H1 (cell line): ENCODE measurements around the gene SLC8A1. TPM values are rescaled to one million over a fixed set of nuclear protein-coding genes. Genes with fewer than 3 reads are reported as not detected.

Source experiments
- CTCF ChIA-PET: fragments of 300-600 bp; sonication (Branson Sonifier 250); formaldehyde crosslinking; loops from one replicate; lab custom pipeline; 2021; ENCODE audit not compliant: partially characterized antibody; lab: Charles Lee
- POLR2A ChIA-PET: fragments of 300-600 bp; sonication (Branson Sonifier 250); formaldehyde crosslinking; loops from one replicate; lab custom pipeline; 2021; ENCODE audit warnings: inconsistent platforms; ENCODE audit not compliant: partially characterized antibody; lab: Charles Lee
- DNase-seq, 2 experiments: peaks; one replicate each; pipeline versions ENCODE4 v3.0.0 to v3.0.0-alpha.2; 2010 to 2022; ENCODE audit warnings: low spot score in 2 of 2, low read depth in 1 of 2, mixed read lengths in 1 of 2
- FAIRE-seq: peaks from 2 replicates; lab custom pipeline; 2011; peaks lifted over from hg19 to GRCh38; lab: Jason Lieb, UNC
- H2AFZ ChIP-seq: 2 replicates; pipeline ENCODE4 v1.8.1; 2012; ENCODE audit warnings: low read length, inconsistent platforms
- H2AK5ac ChIP-seq: 2 replicates; pipeline ENCODE4 v1.6.1; 2013; ENCODE audit warnings: low read depth, low read length
- H2BK120ac ChIP-seq: replicated peaks from 2 replicates; pipeline ENCODE3; 2013; ENCODE audit warnings: low read depth, low read length, inconsistent platforms
- H2BK12ac ChIP-seq: 2 replicates; pipeline ENCODE4 v1.6.1; 2013; ENCODE audit warnings: low read depth, low read length
- H2BK15ac ChIP-seq: 2 replicates; pipeline ENCODE4 v1.6.1; 2013; ENCODE audit warnings: low read length
- H2BK20ac ChIP-seq: 2 replicates; pipeline ENCODE4 v1.6.1; 2013; ENCODE audit warnings: low read length
- H2BK5ac ChIP-seq: 2 replicates; pipeline ENCODE4 v1.6.1; 2013; ENCODE audit warnings: low read depth, low read length
- H3K14ac ChIP-seq: 2 replicates; pipeline ENCODE4 v1.6.1; 2013; ENCODE audit warnings: inconsistent platforms; ENCODE audit not compliant: insufficient read length
- H3K18ac ChIP-seq: 2 replicates; pipeline ENCODE4 v1.6.1; 2013; ENCODE audit warnings: low read length; ENCODE audit errors: extremely low read depth
- H3K23ac ChIP-seq: 2 replicates; pipeline ENCODE4 v1.6.1; 2013; ENCODE audit warnings: inconsistent platforms; ENCODE audit not compliant: insufficient read length
- H3K23me2 ChIP-seq: 2 replicates; pipeline ENCODE4 v1.6.1; 2013; ENCODE audit warnings: low read depth, low read length
- H3K27ac ChIP-seq: 2 replicates; pipeline ENCODE4 v1.6.1; 2011; ENCODE audit warnings: low read depth, low read length, inconsistent platforms
- H3K27me3 ChIP-seq, 4 experiments: replicated peaks in 1 of 4; 1 replicate in 1 of 4; 2 replicates in 3 of 4; pipeline versions ENCODE4 v1.6.1 to v1.8.1; 2011 to 2013; ENCODE audit warnings: low read length in 3 of 4, mild to moderate bottlenecking in 3 of 4, inconsistent platforms in 2 of 4, mixed read lengths in 2 of 4, moderate library complexity in 1 of 4; ENCODE audit not compliant: control insufficient read depth in 3 of 4, insufficient read depth in 3 of 4; ENCODE audit errors: extremely low read depth in 1 of 4
- H3K36me3 ChIP-seq, 4 experiments: 2 replicates each; pipeline versions ENCODE4 v1.6.1 to v1.8.1; 2011 to 2013; ENCODE audit warnings: mild to moderate bottlenecking in 4 of 4, low read length in 3 of 4, moderate library complexity in 2 of 4, control low read depth in 1 of 4, inconsistent platforms in 1 of 4; ENCODE audit not compliant: insufficient read depth in 4 of 4, control insufficient read depth in 2 of 4
- H3K4ac ChIP-seq: replicated peaks from 2 replicates; pipeline ENCODE3; 2013; ENCODE audit warnings: low read length, low read depth, mixed read lengths, inconsistent platforms; ENCODE audit not compliant: insufficient read length
- H3K4me1 ChIP-seq, 4 experiments: replicated peaks in 1 of 4; 1 replicate in 1 of 4; 2 replicates in 3 of 4; pipeline versions ENCODE4 v1.6.1 to v1.8.1; 2011 to 2013; ENCODE audit warnings: low read length in 3 of 4, inconsistent platforms in 2 of 4, mixed read lengths in 1 of 4; ENCODE audit not compliant: insufficient read depth in 4 of 4, control insufficient read depth in 3 of 4
- H3K4me2 ChIP-seq, 2 experiments: 2 replicates each; pipeline versions ENCODE4 v1.6.1 to v1.8.1; 2011 to 2013; ENCODE audit warnings: low read depth in 2 of 2, low read length in 2 of 2, control low read depth in 1 of 2, inconsistent platforms in 1 of 2, mild to moderate bottlenecking in 1 of 2; ENCODE audit not compliant: insufficient read depth in 1 of 2
- H3K4me3 ChIP-seq, 4 experiments: fragments of 200-600, 300-600 bp in 1 of 4; sonication (generic), shearing (Covaris generic), sonication (Bioruptor Twin) in 1 of 4; 2 replicates each; pipeline versions ENCODE4 v1.5.1 to v1.8.1; 2011 to 2016; ENCODE audit warnings: low read length in 4 of 4, low read depth in 3 of 4, control low read depth in 2 of 4, inconsistent platforms in 2 of 4, mild to moderate bottlenecking in 2 of 4, mixed read lengths in 1 of 4, moderate library complexity in 1 of 4; ENCODE audit not compliant: insufficient read depth in 2 of 4; ENCODE audit errors: extremely low read depth in 1 of 4
- H3K56ac ChIP-seq: replicated peaks from 2 replicates; pipeline ENCODE3; 2013; ENCODE audit warnings: low read depth, mild to moderate bottlenecking, mixed read lengths, low read length, inconsistent platforms; ENCODE audit not compliant: insufficient read length
- H3K79me1 ChIP-seq: 2 replicates; pipeline ENCODE4 v1.6.1; 2013; ENCODE audit warnings: low read depth, low read length, control low read depth
- H3K79me2 ChIP-seq, 2 experiments: 2 replicates each; pipeline versions ENCODE4 v1.6.1 to v1.8.1; 2012 to 2013; ENCODE audit warnings: low read length in 2 of 2, mild to moderate bottlenecking in 2 of 2, inconsistent platforms in 1 of 2; ENCODE audit not compliant: insufficient read depth in 2 of 2, control insufficient read depth in 1 of 2
- H3K9ac ChIP-seq, 4 experiments: replicated peaks in 1 of 4; 1 replicate in 1 of 4; 2 replicates in 3 of 4; pipeline versions ENCODE4 v1.6.1 to v1.8.1; 2011 to 2013; ENCODE audit warnings: low read depth in 3 of 4, low read length in 3 of 4, control low read depth in 2 of 4, mild to moderate bottlenecking in 2 of 4, moderate library complexity in 2 of 4, inconsistent platforms in 1 of 4; ENCODE audit errors: extremely low read depth in 1 of 4
- H3K9me3 ChIP-seq, 2 experiments: 2 replicates each; pipeline versions ENCODE4 v1.6.1 to v1.8.1; 2012 to 2013; ENCODE audit warnings: mild to moderate bottlenecking in 2 of 2, moderate library complexity in 2 of 2, control low read depth in 1 of 2, inconsistent platforms in 1 of 2, low read depth in 1 of 2, low read length in 1 of 2, mixed read lengths in 1 of 2; ENCODE audit not compliant: insufficient read depth in 2 of 2
- H4K20me1 ChIP-seq, 2 experiments: replicated peaks in 1 of 2; 2 replicates each; pipeline versions ENCODE3 to v1.8.1; 2011 to 2013; ENCODE audit warnings: inconsistent platforms in 2 of 2, low read length in 2 of 2, mild to moderate bottlenecking in 1 of 2; ENCODE audit not compliant: insufficient read depth in 2 of 2, control insufficient read depth in 1 of 2
- H4K5ac ChIP-seq: 2 replicates; pipeline ENCODE4 v1.6.1; 2013; ENCODE audit warnings: low read length, low read depth, mixed read lengths, inconsistent platforms; ENCODE audit not compliant: insufficient read length
- H4K8ac ChIP-seq: 2 replicates; pipeline ENCODE4 v1.8.0; 2013; ENCODE audit warnings: mild to moderate bottlenecking, moderate library complexity, low read length, inconsistent platforms; ENCODE audit not compliant: insufficient read depth; ENCODE audit errors: extremely low read depth
- H4K91ac ChIP-seq: replicated peaks from 2 replicates; pipeline ENCODE3; 2013; ENCODE audit warnings: low read length, mixed read lengths, inconsistent platforms; ENCODE audit not compliant: insufficient read length
- CTBP2 ChIP-seq: IDR thresholded peaks from 2 replicates; pipeline ENCODE4 v1.7.0; 2011; ENCODE audit warnings: borderline replicate concordance, mild to moderate bottlenecking, moderate library complexity, mixed read lengths, low read length; ENCODE audit not compliant: insufficient read depth, insufficient read length
- NANOG ChIP-seq: IDR thresholded peaks from 2 replicates; pipeline ENCODE4 v1.6.1; 2011; ENCODE audit warnings: low read length, low read depth, mild to moderate bottlenecking, inconsistent platforms; ENCODE audit not compliant: insufficient read depth, poor library complexity, severe bottlenecking
- POLR2A ChIP-seq, 2 experiments: IDR thresholded peaks; 1 replicate in 1 of 2; 2 replicates in 1 of 2; pipeline ENCODE4 v1.6.1; 2011; ENCODE audit warnings: low read depth in 2 of 2, low read length in 2 of 2, mild to moderate bottlenecking in 2 of 2; ENCODE audit errors: control extremely low read depth in 1 of 2
- ZNF274 ChIP-seq: IDR thresholded peaks from 2 replicates; pipeline ENCODE4 v1.7.0; 2012; ENCODE audit warnings: low read length, borderline replicate concordance; ENCODE audit errors: extremely low read depth
- WGBS, 2 experiments: shearing (Covaris generic) in 1 of 2; methylation state at CpG; one replicate each; pipeline versions ENCODE4 v1.1.6 to v1.1.7; 2013 to 2015; ENCODE audit warnings: low lambda C conversion rate in 2 of 2, mixed read lengths in 2 of 2, inconsistent platforms in 1 of 2, low coverage in 1 of 2, missing lambda C conversion rate in 1 of 2; ENCODE audit not compliant: insufficient replicate concordance in 2 of 2, insufficient coverage in 1 of 2, insufficient read length in 1 of 2; ENCODE audit errors: extremely low coverage in 1 of 2, missing lambda C conversion rate in 1 of 2; 5-methylcytosine and 5-hydroxymethylcytosine counted together
- polyA plus RNA-seq, 7 experiments: library from polyadenylated mRNA; depleted of rRNA in 3 of 7; stranded (reverse) in 5 of 7; unstranded in 2 of 7; fragments of >200 nt in 5 of 7; fragments of 200-250 nt in 2 of 7; gene quantifications; 1 replicate in 5 of 7; 2 replicates in 1 of 7; 4 replicates in 1 of 7; pipeline versions ENCODE4 v1.2.1 to v1.2.3, GENCODE V29; 2011 to 2013; ENCODE audit warnings: missing spikeins in 2 of 7, mixed read lengths in 2 of 7
- total RNA-seq: library from RNA; stranded (reverse); fragmentation: NEBNext Ultra II Directional; extraction: Animal tissue kit (Norgen Biotek cat#: 25700); gene quantifications from 2 replicates; pipeline ENCODE4 v1.2.1, GENCODE V29; 2021

The SLC8A1 gene
- total and polyA plus RNA-seq, 2 of the 8 experiments (the other 6 are each of a cell fraction or from before 2014, with no cell fraction given): 0.68 to 3.6 TPM

DNA sequence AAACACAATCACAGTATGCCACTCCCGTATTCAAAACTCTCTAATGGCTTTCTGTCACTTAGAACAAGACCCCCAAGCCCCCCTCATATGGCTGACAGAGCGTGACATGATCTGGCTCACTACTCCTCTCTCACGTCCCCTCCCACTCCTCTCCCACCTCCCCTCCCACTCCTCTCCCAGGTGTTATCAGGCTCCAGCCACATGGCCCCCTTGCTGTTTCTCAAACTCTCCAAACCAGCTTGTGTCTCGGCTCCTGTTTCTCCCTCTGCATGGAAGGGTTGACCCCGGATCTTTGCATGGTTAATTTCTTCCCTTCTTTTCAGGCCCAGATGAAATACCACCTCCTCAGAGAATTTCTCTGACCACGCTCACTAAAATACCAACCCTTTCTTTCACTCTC, 180.8 kb downstream of the SLC8A1 start:
- Histone ChIP-seq H2AFZ (no peak overlapping the region), H3K79me2 (no peaks in the 10 kb centered on the region), H3K23me2 (no peaks in the 10 kb centered on the region), H2BK120ac (no peak overlapping the region), H3K14ac (no peak overlapping the region), H2BK12ac (no peak overlapping the region), H3K27me3 (no peaks in the 10 kb centered on the region), H3K9me3 (no peaks in the 10 kb centered on the region), H3K4ac (no peak overlapping the region), H3K56ac (no peak overlapping the region), H3K79me1 (no peaks in the 10 kb centered on the region), H4K5ac (no peak overlapping the region), H3K23ac (no peak overlapping the region), H2BK20ac (no peak overlapping the region), H2BK15ac (no peak overlapping the region), H3K27ac (no peak overlapping the region), H3K18ac (no peak overlapping the region), H3K4me3 (no peak overlapping the region), H3K36me3 (no peaks in the 10 kb centered on the region), H2AK5ac (no peak overlapping the region), H3K9ac (no peak overlapping the region), H4K91ac (no peak overlapping the region), H3K4me2 (no peak overlapping the region), H3K4me1 (peaks cover 0 to 4% (median 0%) of the 10 kb centered on the region in 4 experiments; a peak in 1 of 7 replicates), H4K20me1 (no peaks in the 10 kb centered on the region), H2BK5ac (no peak overlapping the region), H4K8ac (no peak overlapping the region)
- WGBS, 2 experiments: 80 to 100% methylated on average over 1 to 6 of the region's 6 CpGs
- FAIRE-seq (no peak), DNase-seq (no peak)
- CTCF ChIA-PET: interaction anchor here (2.3 kb wide), 1 partner anchor 21 kb away, joined by 7 read pairs; no protein-coding TSS in a partner anchor
- POLR2A ChIA-PET: no interaction called here
- no peak for TF ChIP-seq POLR2A (IDR thresholded peaks at IDR 0.05; ENCODE audit: control extremely low read depth in 1 of 2, low read depth in 2 of 2, low read length in 2 of 2)
- TF ChIP-seq NANOG: no peak
- TF ChIP-seq ZNF274: no peak
- no peak for TF ChIP-seq CTBP2
